Measurements from ENCODE around the gene CEBPZ. TPM values are rescaled to one million over a fixed set of nuclear protein-coding genes. Genes with fewer than 3 reads are reported as not detected.

The CEBPZ gene
- total RNA-seq, 1 donor from 2014 or later: 48.4 TPM

GRCh38 chr2:37244755-37245154, 13.4 kb upstream of the CEBPZ start:
- no peak overlapping the region for H3K4me3 Mint-ChIP-seq (ENCODE audit: low read depth)
- peaks cover 28% of the 10 kb centered on the region for H3K36me3 Mint-ChIP-seq (ENCODE audit: insufficient read depth)
- no peaks in the 10 kb centered on the region for H3K4me1 Mint-ChIP-seq (ENCODE audit: low read depth)

GRCh38 chr2:37244017-37244416, 12.6 kb upstream of the CEBPZ start:
- TF ChIP-seq CTCF (IDR thresholded peaks at IDR 0.05; ENCODE audit: unreplicated experiment): no peak
- Mint-ChIP-seq H3K27me3 (no peaks in the 10 kb centered on the region), H3K27ac (no peak overlapping the region), H3K9me3 (ENCODE audit: low read depth) (peaks cover 5% of the 10 kb centered on the region), H3K4me3 (ENCODE audit: low read depth) (no peak overlapping the region), H3K4me1 (ENCODE audit: low read depth) (no peaks in the 10 kb centered on the region), H3K36me3 (ENCODE audit: insufficient read depth) (peaks cover 27% of the 10 kb centered on the region)
- DNase-seq (ENCODE audit: low spot score, unreplicated experiment): no peak

More at GRCh38 chr2:37244755-37245154, 13.4 kb upstream of the CEBPZ start:
- Mint-ChIP-seq H3K27ac (no peak overlapping the region), H3K9me3 (ENCODE audit: low read depth) (peaks cover 5% of the 10 kb centered on the region), H3K27me3 (no peaks in the 10 kb centered on the region)
- no peak for DNase-seq (ENCODE audit: low spot score, unreplicated experiment)
- TF ChIP-seq CTCF (IDR thresholded peaks at IDR 0.05; ENCODE audit: unreplicated experiment): no peak

GRCh38 chr2:37243435-37243834, 12.0 kb upstream of the CEBPZ start:
- peaks cover 29% of the 10 kb centered on the region for H3K36me3 Mint-ChIP-seq (ENCODE audit: insufficient read depth)

GRCh38 chr2:37232131-37232933, 936 bp upstream of the CEBPZ start:
- H3K36me3 Mint-ChIP-seq (ENCODE audit: insufficient read depth): peaks cover 13% of the 10 kb centered on the region
- no peak overlapping the region for H3K4me3 Mint-ChIP-seq (ENCODE audit: low read depth)
- H3K9me3 Mint-ChIP-seq (ENCODE audit: low read depth): no peaks in the 10 kb centered on the region
- H3K27me3 Mint-ChIP-seq: no peaks in the 10 kb centered on the region
- peaks cover 4% of the 10 kb centered on the region for H3K4me1 Mint-ChIP-seq (ENCODE audit: low read depth)
- TF ChIP-seq CTCF (IDR thresholded peaks at IDR 0.05; ENCODE audit: unreplicated experiment): no peak
- DNase-seq (ENCODE audit: low spot score, unreplicated experiment): no peak
- H3K27ac Mint-ChIP-seq: no peak overlapping the region

More at GRCh38 chr2:37243435-37243834, 12.0 kb upstream of the CEBPZ start:
- H3K4me1 Mint-ChIP-seq (ENCODE audit: low read depth): no peaks in the 10 kb centered on the region
- no peaks in the 10 kb centered on the region for H3K27me3 Mint-ChIP-seq
- no peak overlapping the region for H3K27ac Mint-ChIP-seq
- peaks cover 5% of the 10 kb centered on the region for H3K9me3 Mint-ChIP-seq (ENCODE audit: low read depth)
- TF ChIP-seq CTCF (IDR thresholded peaks at IDR 0.05; ENCODE audit: unreplicated experiment): no peak
- no peak for DNase-seq (ENCODE audit: low spot score, unreplicated experiment)
- no peak overlapping the region for H3K4me3 Mint-ChIP-seq (ENCODE audit: low read depth)

- H3K4me1 Mint-ChIP-seq (ENCODE audit: low read depth): peaks cover 13% of the 10 kb centered on the region
- no peaks in the 10 kb centered on the region for H3K27me3 Mint-ChIP-seq
- H3K36me3 Mint-ChIP-seq (ENCODE audit: insufficient read depth): peaks cover 10% of the 10 kb centered on the region
- DNase-seq (ENCODE audit: low spot score, unreplicated experiment): no peak
- no peaks in the 10 kb centered on the region for H3K9me3 Mint-ChIP-seq (ENCODE audit: low read depth)
- H3K4me3 Mint-ChIP-seq (ENCODE audit: low read depth): no peak overlapping the region
- no peak overlapping the region for H3K27ac Mint-ChIP-seq
- no peak for TF ChIP-seq CTCF (IDR thresholded peaks at IDR 0.05; ENCODE audit: unreplicated experiment)
Measured at GRCh38 chr2:37230581-37230980, 815 bp downstream of the CEBPZ start.

Data from progenitor cell of endocrine pancreas (in vitro differentiated cells).